ENCODE measurements around the gene NSG2.

NSG2 gene

GRCh38 chr5:174045470-174046025 is at the start of gene NSG2:
NSG2 (plus strand) TSS chr5:174045706; CDS start chr5:174046756, 1,050 bp downstream.
- DNase-seq (ENCODE audit: low spot score), result peak; percentile 12

- DNase-seq (ENCODE audit: low spot score), result no peak
Measured at GRCh38 chr5:173997331-173997730, 48.2 kb upstream of the NSG2 start.

- DNase-seq (ENCODE audit: low spot score), result no peak
Measured at GRCh38 chr5:173998531-173998930, 47.0 kb upstream of the NSG2 start.

- no peak for DNase-seq (ENCODE audit: low spot score)
Measured at GRCh38 chr5:174000076-174000475, 45.4 kb upstream of the NSG2 start.

GRCh38 chr5:174003795-174004194 is 41.7 kb upstream of the NSG2 start:
- no peak for DNase-seq (ENCODE audit: low spot score)

- no peak for DNase-seq (ENCODE audit: low spot score)
Measured at GRCh38 chr5:174008922-174009321, 36.6 kb upstream of the NSG2 start.

- DNase-seq (ENCODE audit: low spot score), result no peak
Measured at GRCh38 chr5:174010365-174010764, 35.1 kb upstream of the NSG2 start.

GRCh38 chr5:174011441-174011840 is 34.1 kb upstream of the NSG2 start:
- no peak for DNase-seq (ENCODE audit: low spot score)

- DNase-seq (ENCODE audit: low spot score), result peak; percentile 22
Measured at GRCh38 chr5:174020069-174020927, 25.2 kb upstream of the NSG2 start.

GRCh38 chr5:174020928-174021304 is 24.6 kb upstream of the NSG2 start:
- no peak for DNase-seq (ENCODE audit: low spot score)

- DNase-seq (ENCODE audit: low spot score), result no peak
Measured at GRCh38 chr5:174022384-174023095, 23.0 kb upstream of the NSG2 start.

- DNase-seq (ENCODE audit: low spot score), result no peak
Measured at GRCh38 chr5:174030286-174030685, 15.2 kb upstream of the NSG2 start.

GRCh38 chr5:174044466-174045254 is 846 bp upstream of the NSG2 start:
- no peak for DNase-seq (ENCODE audit: low spot score)

- no peak for DNase-seq (ENCODE audit: low spot score)
Measured at GRCh38 chr5:174046558-174046957, 1.1 kb downstream of the NSG2 start.

- DNase-seq (ENCODE audit: low spot score), result no peak
Measured at GRCh38 chr5:174047472-174048099, 2.1 kb downstream of the NSG2 start.

GRCh38 chr5:174052636-174053035 is 7.1 kb downstream of the NSG2 start:
- no peak for DNase-seq (ENCODE audit: low spot score)

GRCh38 chr5:174053905-174054304 is 8.4 kb downstream of the NSG2 start:
- no peak for DNase-seq (ENCODE audit: low spot score)

GRCh38 chr5:174056064-174056847 is 10.8 kb downstream of the NSG2 start:
- no peak for DNase-seq (ENCODE audit: low spot score)

GRCh38 chr5:174057206-174057605 is 11.7 kb downstream of the NSG2 start:
- DNase-seq (ENCODE audit: low spot score), result no peak

- no peak for DNase-seq (ENCODE audit: low spot score)
Measured at GRCh38 chr5:174058433-174059122, 13.1 kb downstream of the NSG2 start.
